Measurements from ENCODE around the gene SYK.
"Not testable (repeated sequence)": the region's sequence is repeated elsewhere in the genome, so short reads cannot be mapped to it uniquely, and the experiment has no call there.

SYK gene

GRCh38 chr9:90801241-90801972, at the start of gene SYK:
Gene SYK, plus strand, starts transcription at chr9:90801819. Its CDS starts 42,080 bp downstream, at chr9:90843899.
- in situ Hi-C loops (cut with MboI; ENCODE audit: low sequenced_read_pairs), result no loop called here

GRCh38 chr9:90755514-90756371, 45.9 kb upstream of the SYK start:
- in situ Hi-C loops (cut with MboI; ENCODE audit: low sequenced_read_pairs), result loop anchor here (10.0 kb wide), 1 partner anchor 611 kb away; no protein-coding TSS in a partner anchor

- in situ Hi-C loops (cut with MboI; ENCODE audit: low sequenced_read_pairs), result not testable (repeated sequence)
These were observed 41.0 kb upstream of the SYK start for GRCh38 chr9:90760577-90760976.

- in situ Hi-C loops (cut with MboI; ENCODE audit: low sequenced_read_pairs), result no loop called here
These were observed 34.9 kb upstream of the SYK start for GRCh38 chr9:90766731-90767130.

GRCh38 chr9:90767523-90768100, 34.0 kb upstream of the SYK start:
- in situ Hi-C loops (cut with MboI; ENCODE audit: low sequenced_read_pairs), result no loop called here

- in situ Hi-C loops (cut with MboI; ENCODE audit: low sequenced_read_pairs), result loop anchor here (5.0 kb wide), 1 partner anchor 92 kb away; no protein-coding TSS in a partner anchor
These were observed 31.4 kb upstream of the SYK start for GRCh38 chr9:90770182-90770738.

GRCh38 chr9:90770927-90771326, 30.7 kb upstream of the SYK start:
- in situ Hi-C loops (cut with MboI; ENCODE audit: low sequenced_read_pairs), result loop anchor here (5.0 kb wide), 1 partner anchor 91 kb away; no protein-coding TSS in a partner anchor

GRCh38 chr9:90772386-90772785, 29.2 kb upstream of the SYK start:
- in situ Hi-C loops (cut with MboI; ENCODE audit: low sequenced_read_pairs), result loop anchor here (5.0 kb wide), 1 partner anchor 90 kb away; no protein-coding TSS in a partner anchor

- in situ Hi-C loops (cut with MboI; ENCODE audit: low sequenced_read_pairs), result loop anchor here (5.0 kb wide), 1 partner anchor 89 kb away; no protein-coding TSS in a partner anchor
These were observed 28.0 kb upstream of the SYK start for GRCh38 chr9:90773617-90774016.

- in situ Hi-C loops (cut with MboI; ENCODE audit: low sequenced_read_pairs), result loop anchor here (5.0 kb wide), 1 partner anchor 88 kb away; no protein-coding TSS in a partner anchor
These were observed 27.5 kb upstream of the SYK start for GRCh38 chr9:90774071-90774470.

GRCh38 chr9:90774682-90775081, 26.9 kb upstream of the SYK start:
- in situ Hi-C loops (cut with MboI; ENCODE audit: low sequenced_read_pairs), result loop anchor here (5.0 kb wide), 1 partner anchor 88 kb away; no protein-coding TSS in a partner anchor

GRCh38 chr9:90775657-90776056, 26.0 kb upstream of the SYK start:
- in situ Hi-C loops (cut with MboI; ENCODE audit: low sequenced_read_pairs), result no loop called here

GRCh38 chr9:90778746-90779145, 22.9 kb upstream of the SYK start:
- in situ Hi-C loops (cut with MboI; ENCODE audit: low sequenced_read_pairs), result no loop called here

- in situ Hi-C loops (cut with MboI; ENCODE audit: low sequenced_read_pairs), result no loop called here
These were observed 18.1 kb upstream of the SYK start for GRCh38 chr9:90783552-90783951.

GRCh38 chr9:90783964-90784363, 17.7 kb upstream of the SYK start:
- in situ Hi-C loops (cut with MboI; ENCODE audit: low sequenced_read_pairs), result no loop called here

- in situ Hi-C loops (cut with MboI; ENCODE audit: low sequenced_read_pairs), result no loop called here
These were observed 13.7 kb upstream of the SYK start for GRCh38 chr9:90787771-90788460.

- in situ Hi-C loops (cut with MboI; ENCODE audit: low sequenced_read_pairs), result not testable (repeated sequence)
These were observed 13.1 kb upstream of the SYK start for GRCh38 chr9:90788527-90788926.

- in situ Hi-C loops (cut with MboI; ENCODE audit: low sequenced_read_pairs), result no loop called here
These were observed 12.2 kb upstream of the SYK start for GRCh38 chr9:90789408-90789807.

- in situ Hi-C loops (cut with MboI; ENCODE audit: low sequenced_read_pairs), result no loop called here
These were observed 11.8 kb upstream of the SYK start for GRCh38 chr9:90789862-90790261.

GRCh38 chr9:90793024-90793423, 8.6 kb upstream of the SYK start:
- in situ Hi-C loops (cut with MboI; ENCODE audit: low sequenced_read_pairs), result not testable (repeated sequence)
